IPS-20b (cell line): ENCODE measurements around the gene DCHS1.

Experiments used
- H3K27ac ChIP-seq: one replicate; pipeline ENCODE4 v1.5.1; 2013; ENCODE audit warnings: low read length
- H3K27me3 ChIP-seq: 2 replicates; pipeline ENCODE4 v1.6.1; 2013; ENCODE audit warnings: mild to moderate bottlenecking, low read length, inconsistent platforms; ENCODE audit not compliant: insufficient read depth
- H3K36me3 ChIP-seq: 2 replicates; pipeline ENCODE4 v1.6.1; 2013; ENCODE audit warnings: low read depth, mild to moderate bottlenecking, inconsistent platforms, low read length, moderate library complexity; ENCODE audit not compliant: insufficient read depth
- H3K4me1 ChIP-seq: 2 replicates; pipeline ENCODE4 v1.6.1; 2013; ENCODE audit warnings: mild to moderate bottlenecking, control low read depth, inconsistent platforms, low read length, moderate library complexity; ENCODE audit not compliant: insufficient read depth
- H3K4me3 ChIP-seq: 2 replicates; pipeline ENCODE4 v1.5.1; 2013; ENCODE audit warnings: mild to moderate bottlenecking, low read length, inconsistent platforms
- H3K9ac ChIP-seq: 2 replicates; pipeline ENCODE4 v1.6.1; 2013; ENCODE audit warnings: low read depth, mild to moderate bottlenecking, inconsistent platforms, low read length, moderate library complexity
- H3K9me3 ChIP-seq: 2 replicates; pipeline ENCODE4 v1.6.1; 2013; ENCODE audit warnings: mild to moderate bottlenecking, low read depth, low read length, inconsistent platforms; ENCODE audit not compliant: insufficient read depth

The DCHS1 gene

DNA sequence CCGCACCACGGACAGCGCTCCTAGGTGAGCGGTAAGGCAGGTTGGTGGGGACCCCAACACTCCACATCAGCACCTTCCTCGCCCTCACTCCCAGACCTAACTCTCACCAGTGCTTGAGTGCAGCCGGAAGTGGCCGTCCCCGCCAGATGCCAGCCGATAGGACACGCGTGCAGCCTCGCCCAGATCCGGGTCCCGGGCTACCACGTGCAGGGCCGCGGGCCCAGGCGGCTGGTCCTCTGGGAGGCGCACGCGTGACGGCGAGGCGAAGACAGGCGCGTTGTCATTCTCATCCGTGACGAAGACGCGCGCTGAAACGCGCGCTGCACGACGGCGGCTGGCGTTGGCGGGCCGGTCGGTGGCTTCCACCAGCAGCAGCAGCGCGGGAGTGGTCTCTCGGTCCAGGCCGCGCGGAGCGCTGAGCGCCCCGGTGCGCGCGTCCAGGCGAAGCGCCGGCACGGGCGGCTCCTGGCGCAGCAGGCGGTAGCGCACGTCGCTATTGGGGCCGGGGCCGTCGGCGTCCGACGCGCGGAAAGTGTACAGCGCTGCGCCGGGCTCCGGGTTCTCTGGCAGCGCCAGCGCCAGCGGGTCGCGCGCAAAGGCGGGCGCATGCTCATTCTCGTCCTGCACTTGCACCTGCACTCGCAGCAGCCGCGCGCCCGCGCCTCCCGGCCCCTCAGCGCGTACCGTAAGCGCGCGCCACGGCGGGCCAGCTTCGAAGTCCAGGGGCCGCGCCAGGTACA, 25.5 kb downstream of the DCHS1 start:
- Histone ChIP-seq H3K36me3 (peaks cover 58% of the 10 kb centered on the region; the same call in 1 of the 2 replicates), H3K4me1 (no peaks in the 10 kb centered on the region), H3K4me3 (no peak overlapping the region)

DNA sequence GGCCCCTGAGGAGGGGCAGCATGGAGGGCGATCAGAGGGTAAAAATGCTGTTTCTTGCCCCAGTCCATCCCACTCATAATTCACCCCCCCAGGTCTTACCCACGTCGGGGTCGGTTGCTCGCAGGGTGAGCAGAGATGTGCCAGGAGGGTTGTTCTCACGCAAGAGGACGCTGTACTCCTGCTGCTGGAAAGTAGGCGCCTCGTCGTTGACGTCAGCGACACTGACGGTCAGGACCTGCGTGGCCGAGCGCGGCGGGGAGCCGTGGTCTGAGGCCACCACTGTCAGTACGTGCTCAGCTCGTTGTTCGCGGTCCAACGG, 26.1 kb downstream of the DCHS1 start:
- Histone ChIP-seq H3K27me3 (no peaks in the 10 kb centered on the region), H3K27ac (no peak overlapping the region), H3K9me3 (no peaks in the 10 kb centered on the region), H3K4me3 (no peak overlapping the region), H3K36me3 (peaks cover 62% of the 10 kb centered on the region; the same call in 1 of the 2 replicates), H3K9ac (no peak overlapping the region), H3K4me1 (no peaks in the 10 kb centered on the region)

More for the DNA sequence above, 25.5 kb downstream of the DCHS1 start:
- H3K27me3 ChIP-seq: no peaks in the 10 kb centered on the region
- H3K9ac ChIP-seq: no peak overlapping the region
- H3K27ac ChIP-seq: no peak overlapping the region
- no peaks in the 10 kb centered on the region for H3K9me3 ChIP-seq

DNA sequence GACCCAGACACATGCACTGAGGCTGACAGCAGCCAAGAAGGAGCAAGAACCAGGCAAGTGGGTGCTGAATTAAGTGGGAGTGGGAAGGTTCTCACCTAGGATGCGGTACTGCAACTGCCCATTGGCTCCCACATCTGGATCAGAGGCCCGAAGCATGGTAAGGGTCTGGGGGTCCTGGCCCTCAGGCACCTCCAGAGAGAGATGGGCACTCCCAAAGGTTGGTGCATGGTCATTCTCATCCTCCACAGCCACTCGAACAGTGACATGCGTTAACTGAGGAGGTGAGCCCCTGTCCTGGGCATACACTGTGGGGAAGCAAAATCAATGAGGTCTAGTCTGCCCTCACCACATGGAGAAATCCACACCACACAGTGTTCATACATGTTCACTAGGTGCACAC, 27.1 kb downstream of the DCHS1 start:
- H3K4me3 ChIP-seq: no peak overlapping the region
- no peak overlapping the region for H3K9ac ChIP-seq
- peaks cover 64% of the 10 kb centered on the region; the same call in 1 of the 2 replicates for H3K36me3 ChIP-seq
- H3K4me1 ChIP-seq: no peaks in the 10 kb centered on the region
- no peaks in the 10 kb centered on the region for H3K9me3 ChIP-seq
- no peak overlapping the region for H3K27ac ChIP-seq
- no peaks in the 10 kb centered on the region for H3K27me3 ChIP-seq

DNA sequence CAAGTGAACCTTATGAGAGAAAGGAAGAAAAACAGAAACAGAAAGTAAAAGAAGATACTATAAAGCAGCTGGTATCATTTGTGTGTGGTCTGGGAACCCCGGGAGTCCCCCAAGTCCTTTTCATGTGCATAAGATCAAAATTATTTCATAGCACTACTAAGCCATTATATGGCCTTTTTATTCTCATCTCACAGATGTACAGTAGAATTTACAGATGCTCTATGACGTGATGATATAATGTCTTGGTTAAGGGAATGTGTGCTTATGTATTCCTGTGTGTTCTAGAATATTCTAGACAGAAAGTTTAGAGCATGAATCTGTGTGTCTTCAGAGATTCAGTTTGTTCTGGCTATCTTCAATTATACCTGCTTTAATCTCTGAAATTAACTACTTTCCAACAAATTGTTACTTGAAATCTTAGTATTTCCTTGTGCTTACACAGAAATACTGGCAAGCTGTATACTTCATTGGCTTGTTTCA, 27.8 kb downstream of the DCHS1 start:
- H3K27ac ChIP-seq: no peak overlapping the region
- H3K4me1 ChIP-seq: no peaks in the 10 kb centered on the region
- H3K36me3 ChIP-seq: peaks cover 58% of the 10 kb centered on the region; the same call in 1 of the 2 replicates
- no peaks in the 10 kb centered on the region for H3K27me3 ChIP-seq
- no peak overlapping the region for H3K4me3 ChIP-seq
- H3K9me3 ChIP-seq: no peaks in the 10 kb centered on the region
- H3K9ac ChIP-seq: no peak overlapping the region

DNA sequence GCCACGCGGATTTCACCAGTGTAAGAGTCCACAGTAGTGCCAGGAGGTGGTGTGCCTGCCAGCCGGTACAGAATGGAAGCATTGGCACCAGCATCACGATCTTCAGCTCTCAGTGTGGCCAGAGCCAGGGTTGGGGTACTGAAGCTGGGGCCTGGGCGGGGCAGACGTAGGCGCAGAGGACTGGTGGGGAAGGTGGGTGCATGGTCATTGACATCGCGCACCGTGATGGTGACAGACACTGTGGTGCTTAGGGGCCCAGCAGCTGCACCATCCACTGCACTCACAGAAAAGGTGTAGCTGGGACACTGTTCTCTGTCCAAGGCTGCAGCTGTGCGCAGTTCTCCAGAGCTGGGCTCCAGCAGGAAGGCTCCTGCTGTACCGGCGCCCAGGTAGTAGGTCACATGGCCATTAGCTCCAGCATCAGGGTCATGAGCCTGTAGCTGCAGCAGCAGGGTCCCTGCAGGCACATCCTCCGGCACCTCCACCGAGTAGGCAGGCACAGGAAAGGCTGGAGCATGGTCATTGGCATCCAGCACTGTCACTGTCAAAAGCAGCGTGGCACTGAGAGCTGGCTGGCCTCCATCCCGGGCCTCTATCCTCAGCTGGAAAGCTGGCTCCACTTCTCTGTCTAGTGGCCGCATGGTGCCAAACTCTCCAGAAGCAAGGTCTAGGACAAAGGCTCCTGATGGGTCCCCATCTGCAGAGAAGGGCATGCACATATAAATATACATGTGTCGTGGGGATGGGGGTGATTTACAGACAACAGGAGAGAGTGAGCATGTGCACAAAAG, 28.4 kb downstream of the DCHS1 start:
- no peaks in the 10 kb centered on the region for H3K27me3 ChIP-seq
- no peak overlapping the region for H3K27ac ChIP-seq
- H3K4me1 ChIP-seq: no peaks in the 10 kb centered on the region
- H3K9ac ChIP-seq: no peak overlapping the region
- no peak overlapping the region for H3K4me3 ChIP-seq
- H3K36me3 ChIP-seq: peaks cover 58% of the 10 kb centered on the region; the same call in 1 of the 2 replicates
- no peaks in the 10 kb centered on the region for H3K9me3 ChIP-seq

DNA sequence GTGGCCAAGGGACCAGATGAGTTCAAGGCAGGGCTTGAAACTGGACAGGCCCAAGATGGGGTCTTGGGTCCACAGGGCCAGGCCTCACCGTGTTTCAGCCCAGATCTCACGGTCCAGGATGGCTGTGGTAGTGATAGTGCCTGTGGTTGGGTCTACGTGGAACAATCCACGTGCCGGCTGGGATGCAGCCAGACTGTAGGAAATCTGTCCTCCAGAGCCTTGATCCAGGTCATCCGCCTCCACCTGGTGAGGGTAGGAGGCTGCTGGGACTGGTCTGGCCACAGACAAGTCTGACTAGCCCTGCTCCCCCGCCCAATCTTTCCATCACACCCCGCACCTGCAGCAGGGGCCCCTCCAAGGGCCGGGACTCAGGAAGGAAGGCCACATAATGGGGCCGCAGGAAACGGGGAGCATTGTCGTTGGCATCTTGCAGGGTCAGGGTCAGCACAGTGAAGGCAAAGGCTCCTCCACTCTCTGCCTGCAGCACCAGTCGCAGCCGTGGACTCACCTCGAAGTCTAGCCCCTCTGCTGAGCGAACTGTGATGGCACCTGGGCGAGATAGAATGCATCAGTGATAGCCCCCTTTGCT, 29.7 kb downstream of the DCHS1 start:
- Histone ChIP-seq H3K36me3 (peaks cover 47% of the 10 kb centered on the region; the same call in 1 of the 2 replicates), H3K27ac (no peak overlapping the region), H3K4me3 (no peak overlapping the region), H3K9me3 (no peaks in the 10 kb centered on the region), H3K27me3 (no peaks in the 10 kb centered on the region), H3K9ac (no peak overlapping the region), H3K4me1 (peaks cover 2% of the 10 kb centered on the region; the same call in 1 of the 2 replicates)

DNA sequence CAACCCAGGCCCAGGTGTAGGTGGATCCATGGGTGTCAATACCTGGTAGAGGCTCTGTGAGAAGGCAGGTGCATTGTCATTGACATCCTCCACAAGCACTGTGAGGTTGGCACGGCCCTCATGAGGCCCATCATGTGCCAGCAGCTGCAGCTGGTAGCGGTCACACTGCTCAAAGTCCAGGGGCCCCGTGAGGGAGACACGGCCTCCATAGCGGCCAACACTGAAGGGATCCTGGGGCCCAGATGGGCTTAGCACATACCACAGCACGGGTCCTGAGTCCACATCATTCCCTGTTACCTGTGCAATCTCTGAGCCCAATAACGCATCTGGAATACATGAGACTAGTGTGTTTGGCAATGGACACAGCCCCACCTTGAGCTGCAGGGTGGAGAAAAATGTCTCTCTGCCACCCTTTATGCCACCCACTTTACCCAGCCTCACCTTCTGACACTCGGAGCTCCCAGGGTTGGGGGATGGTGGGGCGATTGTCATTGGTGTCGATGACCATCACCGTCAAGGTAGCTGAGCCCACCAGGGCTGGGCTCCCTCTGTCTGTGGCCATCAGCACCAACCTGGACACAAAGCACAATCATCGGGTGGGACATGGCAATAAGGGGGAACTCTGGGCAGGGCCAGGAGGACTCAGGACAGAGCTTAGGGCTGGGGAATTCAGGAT, 30.3 kb downstream of the DCHS1 start:
- no peaks in the 10 kb centered on the region for H3K9me3 ChIP-seq
- no peak overlapping the region for H3K27ac ChIP-seq
- H3K4me1 ChIP-seq: peaks cover 8% of the 10 kb centered on the region; the same call in 1 of the 2 replicates
- no peak overlapping the region for H3K9ac ChIP-seq
- H3K36me3 ChIP-seq: peaks cover 45% of the 10 kb centered on the region; the same call in 1 of the 2 replicates
- no peaks in the 10 kb centered on the region for H3K27me3 ChIP-seq
- no peak overlapping the region for H3K4me3 ChIP-seq

DNA sequence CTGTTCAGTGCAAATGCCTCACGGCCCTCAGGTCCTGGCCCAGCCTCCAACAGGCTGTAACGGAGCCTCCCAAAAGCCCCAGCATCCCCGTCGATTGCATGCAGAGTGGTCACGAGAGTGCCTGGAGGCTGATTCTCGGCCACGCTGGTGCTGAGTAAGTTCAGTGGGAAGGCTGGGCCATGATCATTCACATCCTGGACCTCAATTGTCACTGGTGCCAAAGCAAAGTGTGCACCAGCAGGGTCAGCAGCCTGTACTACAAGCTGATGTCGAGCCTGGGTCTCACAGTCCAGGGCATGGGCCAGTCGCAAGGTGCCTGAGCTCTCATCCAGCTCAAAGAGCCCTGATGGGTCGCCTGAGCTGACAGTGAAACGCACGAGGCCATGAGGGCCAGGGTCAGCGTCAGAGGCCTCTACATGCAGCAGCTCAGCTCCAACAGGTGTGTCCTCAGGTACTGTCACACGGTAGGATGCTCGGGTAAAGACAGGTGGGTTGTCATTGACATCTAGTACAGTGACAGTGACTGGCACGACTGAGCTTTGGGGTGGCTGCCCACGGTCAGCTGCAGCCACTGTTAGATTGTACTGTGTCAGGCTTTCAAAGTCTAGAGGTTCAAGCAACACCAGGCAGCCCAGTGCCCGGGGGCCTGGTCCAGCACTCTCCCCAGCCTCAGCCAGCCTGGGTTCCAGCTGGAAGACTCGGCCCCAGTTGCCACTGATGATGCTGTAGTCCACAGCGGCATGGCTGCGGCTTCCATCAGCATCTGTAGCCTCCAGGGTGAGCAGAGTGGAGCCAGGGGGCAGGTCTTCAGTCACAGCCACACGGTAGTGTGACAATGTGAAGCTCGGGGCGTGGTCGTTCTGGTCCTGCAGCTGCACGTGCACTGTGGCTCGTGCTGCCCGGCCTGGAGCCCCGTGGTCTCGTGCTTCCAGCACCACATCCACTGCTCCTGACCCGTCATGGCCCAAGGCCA, 31.9 kb downstream of the DCHS1 start:
- H3K36me3 ChIP-seq: peaks cover 38% of the 10 kb centered on the region; the same call in 1 of the 2 replicates
- no peaks in the 10 kb centered on the region for H3K27me3 ChIP-seq
- no peak overlapping the region for H3K4me3 ChIP-seq
- H3K9me3 ChIP-seq: no peaks in the 10 kb centered on the region
- H3K9ac ChIP-seq: no peak overlapping the region
- H3K4me1 ChIP-seq: peaks cover 14% of the 10 kb centered on the region; the same call in 1 of the 2 replicates
- no peak overlapping the region for H3K27ac ChIP-seq

DNA sequence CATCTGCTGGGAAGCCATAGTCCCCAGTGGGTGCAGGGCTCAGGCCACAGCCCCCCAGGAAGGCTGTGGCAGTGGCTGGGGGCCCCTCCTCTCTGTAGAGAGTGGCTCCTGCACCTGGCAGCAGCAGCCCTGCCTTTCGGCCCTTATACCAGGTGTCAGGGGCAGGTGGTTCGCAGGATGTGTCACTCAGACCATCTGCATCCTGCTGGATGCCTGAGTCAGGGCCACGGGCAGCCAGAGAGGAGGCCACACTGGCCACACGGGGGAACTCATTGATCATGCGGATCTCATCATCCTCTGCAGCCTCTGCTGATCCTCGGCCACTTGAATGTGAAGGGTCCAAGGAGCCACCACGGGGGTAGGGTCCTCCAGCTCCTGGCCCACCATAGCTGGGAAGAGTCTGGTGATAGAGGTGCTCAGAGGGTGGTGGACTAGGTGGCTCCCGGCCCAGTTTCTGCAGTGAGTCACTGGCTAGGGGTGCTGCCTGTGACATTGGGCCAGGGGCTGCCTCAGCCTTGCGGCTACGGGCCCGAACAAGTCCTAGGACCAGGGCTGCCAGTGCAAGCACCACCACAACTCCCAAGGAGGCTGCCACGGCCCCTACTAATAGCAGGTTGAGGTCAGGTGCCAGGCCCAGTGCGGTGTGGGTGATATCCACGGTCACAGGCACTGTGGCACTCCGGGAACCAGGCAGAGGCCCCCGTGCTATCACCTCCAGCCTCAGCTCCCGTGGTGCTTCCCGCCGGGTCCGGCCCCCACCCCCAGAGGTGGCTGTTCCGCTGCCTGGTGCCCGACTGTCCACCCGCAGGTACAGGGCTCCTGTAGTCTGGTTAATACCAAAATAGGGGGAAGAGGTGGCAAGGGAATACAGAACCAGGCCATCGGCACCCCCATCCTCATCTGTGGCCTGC, 33.1 kb downstream of the DCHS1 start:
- Histone ChIP-seq H3K36me3 (peaks cover 32% of the 10 kb centered on the region; the same call in 1 of the 2 replicates), H3K4me1 (peaks cover 14% of the 10 kb centered on the region; the same call in 1 of the 2 replicates), H3K27ac (no peak overlapping the region), H3K27me3 (no peaks in the 10 kb centered on the region), H3K4me3 (no peak overlapping the region), H3K9ac (no peak overlapping the region), H3K9me3 (no peaks in the 10 kb centered on the region)

DNA sequence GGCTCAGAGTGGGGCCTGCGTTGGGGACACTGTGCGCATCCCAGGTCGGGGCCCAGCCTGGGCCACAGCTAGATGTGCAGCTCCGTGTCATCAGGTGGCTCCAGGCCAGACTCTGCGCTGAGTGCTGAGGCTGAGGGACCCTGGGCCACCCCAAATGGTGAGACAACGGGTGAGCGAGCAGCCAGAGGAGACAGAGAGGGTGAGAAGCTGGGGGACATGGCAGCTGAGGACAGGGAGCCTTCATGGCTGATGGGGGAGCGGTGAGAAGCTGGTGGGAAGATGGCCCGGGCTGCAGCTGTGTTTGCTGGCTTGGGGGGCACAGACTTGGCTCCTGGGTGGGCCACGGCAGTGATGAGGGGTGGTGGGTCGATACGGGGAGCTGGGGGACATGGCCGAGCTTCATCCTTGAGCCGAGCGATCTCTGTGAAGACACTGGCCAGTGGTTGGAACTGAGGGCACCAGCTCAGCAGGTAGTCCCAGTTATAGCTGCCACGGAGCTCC, 33.8 kb downstream of the DCHS1 start:
- Histone ChIP-seq H3K4me1 (peaks cover 14% of the 10 kb centered on the region; the same call in 1 of the 2 replicates), H3K4me3 (no peak overlapping the region), H3K36me3 (peaks cover 24% of the 10 kb centered on the region; the same call in 1 of the 2 replicates), H3K9me3 (no peaks in the 10 kb centered on the region), H3K27ac (no peak overlapping the region), H3K27me3 (no peaks in the 10 kb centered on the region), H3K9ac (no peak overlapping the region)
